NCI-H2107 treated with DMSO at 0.1 percent for 48 hours (cell line): ENCODE measurements around the gene TMBIM1.

Experiments
- DNase-seq: peaks from one replicate; lab custom pipeline; 2025; ENCODE audit not compliant: unreplicated experiment; lab: John Stamatoyannopoulos, UW

The TMBIM1 gene

DNA sequence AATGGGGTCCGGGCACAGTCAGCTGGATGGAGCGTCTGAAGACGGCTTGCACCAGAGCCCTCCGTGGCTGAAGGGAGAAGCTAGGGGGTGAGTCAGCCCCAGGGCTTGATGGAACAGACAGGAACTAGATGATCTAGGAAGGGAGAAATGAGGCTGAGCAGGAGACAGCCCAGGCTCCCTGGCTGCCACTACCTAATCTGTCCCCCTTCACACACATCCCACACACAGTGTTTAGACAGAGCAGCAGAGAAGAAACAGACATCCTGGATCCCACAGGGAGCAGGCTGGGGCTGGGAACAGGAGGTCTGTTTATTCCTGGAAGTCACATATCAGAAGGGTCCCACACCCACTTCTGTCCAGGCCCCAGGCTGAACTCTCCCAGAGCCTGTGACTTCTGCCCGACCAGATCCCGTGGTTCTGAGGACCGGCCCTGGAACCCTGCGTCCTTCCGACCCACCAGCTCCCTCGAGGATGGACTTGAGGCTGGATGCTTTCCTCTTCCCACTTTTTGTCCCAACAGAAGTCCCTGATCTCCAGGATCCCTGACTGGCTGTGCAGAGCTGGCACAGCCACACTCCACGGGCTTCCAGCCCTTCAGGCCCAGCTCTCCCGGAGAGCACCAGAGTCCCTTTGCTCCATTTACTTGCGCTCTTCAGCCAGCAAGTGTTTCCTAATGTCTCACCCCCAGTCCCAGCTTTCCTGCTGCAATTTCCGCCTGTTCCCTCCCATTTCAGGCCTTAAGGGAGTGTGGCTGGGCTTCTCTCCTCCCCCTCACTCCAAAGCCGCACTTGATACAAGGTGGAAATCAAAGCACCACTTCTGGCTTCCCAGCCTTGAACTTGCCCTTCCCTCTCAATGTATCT, 33.0 kb downstream of the TMBIM1 start:
- DNase-seq = no peak

DNA sequence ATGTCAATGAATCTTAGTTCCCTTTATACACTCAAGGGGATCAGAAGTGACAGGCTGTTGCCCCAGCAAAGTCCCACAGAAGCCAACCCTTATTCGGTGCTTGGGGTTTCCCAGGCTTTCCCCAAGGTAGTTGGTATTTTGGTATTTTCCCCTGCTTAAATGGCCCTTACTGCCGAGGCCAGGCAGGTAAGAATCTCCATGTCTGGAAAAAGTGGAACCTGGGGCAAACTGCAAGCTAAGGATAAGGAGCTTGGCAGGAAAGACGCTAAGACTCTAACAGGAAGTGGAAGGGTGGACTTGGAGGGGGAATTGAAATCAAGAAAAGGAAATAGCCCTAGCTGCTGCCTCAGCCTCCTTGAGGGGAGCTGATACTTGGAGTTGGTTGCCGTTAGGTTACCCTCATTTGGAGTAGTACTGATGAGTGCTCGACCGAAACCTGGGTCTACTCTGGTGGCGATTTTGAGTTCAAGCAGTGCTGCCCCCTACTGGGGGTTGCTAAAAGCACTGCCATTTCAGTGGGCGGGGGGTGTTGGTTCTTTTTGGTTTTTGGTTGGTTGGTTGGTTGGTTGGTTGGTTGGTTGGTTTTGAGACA, 34.8 kb downstream of the TMBIM1 start:
- DNase-seq = no peak

DNA sequence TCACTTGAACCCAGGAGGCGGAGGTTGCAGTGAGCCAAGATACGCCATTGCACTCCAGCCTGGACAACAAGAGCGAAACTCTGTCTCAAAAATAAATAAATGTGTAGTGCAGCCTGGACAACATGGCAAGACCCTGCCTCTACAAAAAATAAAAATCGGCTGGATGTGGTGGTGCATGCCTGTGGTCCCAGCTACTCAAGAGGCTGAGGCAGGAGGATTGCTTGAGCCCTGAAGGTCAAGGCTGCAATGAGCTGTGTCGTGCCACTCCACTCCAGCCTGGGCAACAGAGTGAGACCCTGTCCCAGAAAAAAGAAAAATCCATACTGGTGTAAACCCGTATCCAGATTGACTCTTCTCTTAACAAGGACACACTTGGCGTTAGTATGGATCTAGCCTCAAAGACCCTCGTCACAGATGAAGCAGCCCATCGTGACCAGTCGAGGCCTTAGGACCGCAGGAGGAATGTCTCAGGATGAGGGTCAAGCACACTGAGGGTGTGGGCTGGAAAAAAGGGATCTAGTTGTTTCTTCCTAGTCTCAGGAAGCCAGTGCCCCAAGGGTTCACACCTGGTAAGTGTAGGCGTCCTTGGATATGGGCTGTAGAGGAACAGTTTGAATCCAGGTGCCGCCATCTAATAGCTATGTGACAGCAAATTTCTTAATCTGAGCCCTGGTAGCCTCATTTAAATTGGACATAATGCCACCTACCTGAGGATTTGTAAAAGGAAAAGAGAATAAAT, 35.5 kb downstream of the TMBIM1 start:
- DNase-seq = no peak

DNA sequence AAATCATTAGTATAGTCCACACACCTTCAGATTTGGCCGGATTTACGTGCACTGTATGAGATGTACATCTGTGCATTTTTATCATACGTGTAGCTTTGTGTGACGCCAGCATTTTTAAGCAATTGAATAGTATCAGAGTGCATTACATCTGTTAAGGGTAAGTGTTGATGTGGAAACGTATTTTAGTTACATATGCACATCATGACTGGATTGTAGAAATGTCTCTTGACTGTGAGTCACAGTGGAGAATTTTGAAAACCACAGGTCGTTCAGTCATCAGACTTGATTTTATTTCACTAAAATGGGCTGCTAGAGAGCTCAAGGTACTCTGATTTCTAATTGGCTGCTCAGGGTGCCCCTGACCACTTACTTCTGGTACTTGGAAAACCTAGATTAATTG, 36.9 kb downstream of the TMBIM1 start:
- DNase-seq = no peak

DNA sequence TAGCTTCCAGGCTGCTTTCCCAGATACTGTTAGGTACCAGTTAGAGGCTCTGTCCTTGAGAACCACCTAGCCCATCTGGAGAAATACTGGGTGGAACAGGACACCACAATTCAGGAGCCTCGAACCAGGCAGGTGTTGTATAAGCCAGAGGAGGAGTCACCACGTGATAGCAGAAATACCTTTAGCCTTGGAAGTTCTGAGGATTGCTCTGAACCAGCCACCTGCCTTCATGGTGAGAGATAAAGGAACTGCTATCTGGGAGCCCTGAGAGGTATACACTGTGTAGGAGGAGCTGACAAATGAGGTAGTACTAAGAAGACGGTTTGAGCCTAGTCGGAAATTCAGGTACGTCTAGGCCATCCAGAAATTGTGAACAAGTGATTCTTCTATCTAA, 39.1 kb downstream of the TMBIM1 start:
- DNase-seq = no peak

DNA sequence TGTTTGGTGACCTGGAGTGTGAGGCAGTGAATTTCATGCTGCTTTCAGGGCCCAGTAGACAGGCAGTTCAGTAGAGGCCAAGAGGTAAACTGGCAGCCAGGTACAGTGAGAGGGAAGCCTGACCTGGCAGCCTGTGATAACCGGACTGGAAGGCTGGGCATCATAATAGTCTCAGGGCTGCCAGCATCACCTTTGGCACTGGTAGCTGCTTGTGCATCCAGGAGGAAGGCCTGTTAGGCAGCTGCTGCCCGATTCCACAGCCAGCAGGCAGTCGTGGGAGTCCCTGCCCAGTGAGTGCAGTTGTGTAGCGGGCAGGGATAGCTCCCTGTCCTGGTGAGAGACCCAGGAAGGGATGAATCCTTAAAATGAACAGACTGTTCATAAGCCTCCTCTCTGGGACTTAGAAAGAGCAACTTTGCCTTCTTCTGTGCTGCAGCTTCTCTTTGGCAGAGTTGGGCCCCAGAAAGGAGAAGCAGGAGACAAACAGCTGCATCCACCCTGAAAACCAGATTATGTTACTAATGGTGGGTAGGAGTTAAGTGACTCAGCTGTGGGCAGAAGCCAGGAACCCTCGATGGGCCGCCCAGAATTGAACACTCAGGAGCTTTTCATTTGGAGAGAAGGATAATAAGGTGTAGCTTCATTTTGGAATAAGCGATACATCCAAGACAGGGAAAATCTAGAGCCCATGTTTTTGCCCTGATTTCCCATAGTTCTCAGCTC, 39.6 kb downstream of the TMBIM1 start:
- no peak for DNase-seq

DNA sequence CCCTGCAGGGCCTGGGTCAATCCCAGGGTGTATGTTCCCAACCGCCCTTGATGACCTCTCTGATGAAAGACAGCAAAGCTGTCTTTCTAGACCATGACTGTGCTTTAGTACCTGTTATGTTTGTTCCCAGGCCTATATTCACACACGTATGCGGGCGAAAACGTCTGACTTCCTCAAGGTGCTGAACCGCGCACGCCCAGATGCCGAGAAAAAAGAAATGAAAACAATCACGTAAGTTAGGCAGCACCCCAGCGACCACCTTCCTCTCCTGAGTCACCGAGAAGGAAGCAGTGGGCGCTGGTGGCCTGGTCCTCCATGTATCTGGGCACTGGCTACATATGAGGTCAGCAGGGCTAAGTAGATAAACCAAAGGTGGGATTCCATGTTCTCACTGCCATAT, 42.6 kb downstream of the TMBIM1 start:
- DNase-seq = no peak

DNA sequence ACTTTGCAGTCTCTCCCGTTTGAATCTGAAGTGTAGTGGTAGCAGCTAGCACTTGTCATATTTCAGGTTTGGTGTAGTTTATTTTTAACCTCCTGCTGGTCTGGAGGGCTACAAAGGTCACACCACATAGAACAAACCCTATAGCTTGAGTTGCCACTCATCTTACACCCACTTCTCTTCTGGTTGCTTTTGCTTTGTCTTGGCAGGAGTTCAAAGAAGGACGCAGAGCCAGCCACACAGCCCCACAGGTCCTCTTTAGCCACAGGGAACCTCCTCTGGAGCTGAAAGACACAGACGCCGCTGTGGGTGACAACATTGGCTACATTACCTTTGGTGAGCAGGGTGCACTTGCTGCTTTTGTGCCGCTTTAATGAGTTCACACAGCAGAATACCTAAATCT, 47.1 kb downstream of the TMBIM1 start:
- DNase-seq = peak; percentile 58

DNA sequence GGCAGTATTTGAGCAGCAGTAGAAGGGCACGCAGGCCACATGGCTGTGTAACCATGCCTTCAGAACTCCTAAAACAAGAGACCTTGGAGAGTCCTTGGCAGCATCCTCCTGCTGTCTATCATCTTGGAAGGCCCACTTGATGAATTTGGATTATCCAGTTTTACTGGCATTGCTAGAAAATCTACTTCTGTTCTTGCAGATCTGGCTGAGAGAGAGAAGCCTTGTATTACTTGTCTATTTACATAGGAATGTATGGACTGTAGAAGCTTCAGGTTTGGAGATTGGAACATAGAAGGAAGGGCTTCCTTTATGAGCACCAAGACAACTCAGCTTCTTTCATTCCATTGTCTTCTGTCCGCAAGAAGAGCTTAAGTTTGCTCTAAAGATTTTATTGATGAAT, 47.6 kb downstream of the TMBIM1 start:
- no peak for DNase-seq

DNA sequence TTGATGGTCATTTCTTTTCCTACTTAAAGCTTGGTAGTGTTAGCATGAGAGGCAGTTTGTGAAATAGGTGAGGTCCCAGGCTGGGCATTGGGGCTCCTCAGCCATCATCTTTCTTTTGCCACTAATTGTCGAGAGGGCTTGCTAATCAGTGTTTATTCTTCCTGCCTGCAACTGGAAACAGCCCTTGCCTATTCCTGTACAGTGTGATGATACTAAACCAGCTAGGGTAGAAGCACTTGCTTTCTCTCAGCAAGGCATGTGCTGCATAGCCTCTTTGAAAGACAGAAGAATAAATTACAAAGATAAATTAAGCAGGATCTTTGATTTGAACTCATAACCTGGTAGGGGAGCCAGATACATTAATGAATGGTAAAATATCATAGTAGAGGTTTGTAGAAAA, 48.1 kb downstream of the TMBIM1 start:
- no peak for DNase-seq

DNA sequence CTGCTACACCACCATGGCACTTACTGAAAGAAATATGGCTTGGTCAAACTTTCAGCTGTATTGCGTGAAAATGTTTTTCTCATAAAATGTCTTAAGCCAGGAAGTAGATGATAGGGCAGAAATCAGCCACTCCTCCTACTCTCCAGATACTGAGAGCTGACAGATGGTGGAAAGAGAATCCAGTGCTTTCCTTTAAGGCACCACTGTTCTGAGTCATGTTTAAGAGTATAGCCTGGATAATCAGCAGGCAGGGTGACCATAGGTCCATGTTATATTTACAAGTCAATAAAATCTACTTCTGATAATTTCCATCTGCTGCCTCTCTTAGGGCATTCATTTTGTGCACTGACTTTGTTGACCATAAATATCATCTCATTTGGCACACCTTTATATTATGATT, 53.4 kb downstream of the TMBIM1 start:
- no peak for DNase-seq

DNA sequence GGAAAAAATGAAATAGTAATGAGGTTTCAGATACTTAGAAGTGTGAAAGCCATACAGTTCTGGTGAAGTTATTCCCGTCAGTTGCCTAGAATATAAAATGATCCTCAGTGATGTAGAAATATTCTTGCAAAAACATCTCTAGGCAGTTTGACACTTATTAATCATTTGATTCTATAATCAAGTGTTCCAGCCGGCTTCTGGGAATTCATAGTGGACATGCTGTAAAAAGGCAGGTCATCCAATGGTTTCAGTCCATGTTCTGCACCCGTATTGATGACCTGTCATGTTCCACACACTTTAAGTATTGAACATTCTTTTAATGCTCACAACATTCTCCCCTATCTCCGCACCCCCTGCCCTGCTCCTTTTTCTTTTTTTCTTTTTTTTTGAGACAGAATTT, 55.5 kb downstream of the TMBIM1 start:
- no peak for DNase-seq

DNA sequence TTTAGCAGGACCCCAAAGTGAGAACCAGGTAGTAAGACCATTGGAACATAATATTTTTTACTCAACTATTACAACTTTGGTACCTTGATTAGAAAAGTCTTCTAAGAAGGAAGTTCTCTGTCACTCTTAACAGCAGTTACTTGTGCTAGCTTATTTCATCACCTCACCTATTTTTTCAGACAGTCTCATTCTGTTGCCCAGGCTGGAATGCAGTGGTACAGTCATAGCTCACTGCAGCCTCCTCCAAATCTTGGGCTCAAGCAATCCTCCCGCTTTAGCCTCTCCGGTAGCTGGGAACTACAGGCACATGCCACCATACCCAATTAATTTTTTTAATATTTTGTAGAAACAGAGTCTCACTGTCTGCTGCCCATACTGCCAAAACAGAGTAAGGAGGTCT, 57.3 kb downstream of the TMBIM1 start:
- DNase-seq = no peak

DNA sequence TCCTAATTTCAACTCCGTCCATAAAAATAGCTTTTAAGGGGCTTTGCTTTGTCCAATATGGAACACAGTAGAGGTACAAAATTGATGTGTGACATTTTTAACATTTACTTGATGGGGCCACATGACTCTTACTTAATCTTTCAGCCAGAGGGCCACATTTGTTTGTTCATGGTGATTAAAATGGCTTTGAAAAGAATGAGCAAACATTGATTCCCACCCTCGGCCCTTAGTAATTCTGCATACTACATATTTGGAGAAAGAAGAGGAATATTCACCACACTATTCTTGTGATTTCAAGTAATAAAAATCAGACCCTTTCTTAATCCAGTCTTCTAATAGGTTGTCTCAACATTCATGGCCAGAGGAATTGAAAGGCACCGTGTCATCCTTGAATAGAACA, 57.8 kb downstream of the TMBIM1 start:
- DNase-seq = no peak

DNA sequence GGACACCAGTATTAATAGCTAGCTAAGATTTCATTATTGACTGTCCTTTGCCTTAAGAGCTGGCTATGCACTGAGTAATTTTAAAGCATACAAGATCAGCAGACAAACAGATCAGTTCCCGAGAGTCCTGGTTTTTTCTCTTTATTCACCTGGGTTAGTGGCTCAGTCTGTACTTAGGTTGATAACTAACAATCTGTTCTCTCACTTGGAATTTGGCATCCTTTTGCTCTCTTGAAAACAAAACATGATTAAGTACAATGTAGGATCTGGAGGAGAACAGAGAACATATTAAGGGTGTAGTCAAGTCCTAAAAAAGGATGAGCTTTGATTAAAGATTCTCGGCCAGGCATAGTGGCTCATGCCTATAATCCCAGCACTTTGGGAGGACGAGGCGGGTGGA, 58.8 kb downstream of the TMBIM1 start:
- DNase-seq = no peak

DNA sequence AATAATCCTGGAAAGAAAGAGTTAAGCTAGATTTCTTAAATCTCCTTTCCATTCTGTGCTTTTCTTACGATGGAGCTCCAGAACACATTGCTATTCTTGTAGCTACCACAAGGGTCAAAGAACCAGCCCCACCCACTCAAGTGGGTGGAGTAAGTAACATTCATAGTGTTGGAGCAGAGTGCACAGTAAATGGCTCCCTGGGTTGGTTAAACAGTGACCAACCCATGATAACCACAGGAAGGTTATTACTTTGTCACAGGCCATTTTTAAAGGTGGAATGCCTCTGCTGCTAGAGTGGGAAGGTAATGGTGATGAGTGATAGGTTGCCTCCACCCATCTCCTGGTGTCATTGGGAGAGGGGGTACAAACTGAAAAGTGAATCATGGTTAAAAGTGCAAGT, 61.4 kb downstream of the TMBIM1 start:
- no peak for DNase-seq

DNA sequence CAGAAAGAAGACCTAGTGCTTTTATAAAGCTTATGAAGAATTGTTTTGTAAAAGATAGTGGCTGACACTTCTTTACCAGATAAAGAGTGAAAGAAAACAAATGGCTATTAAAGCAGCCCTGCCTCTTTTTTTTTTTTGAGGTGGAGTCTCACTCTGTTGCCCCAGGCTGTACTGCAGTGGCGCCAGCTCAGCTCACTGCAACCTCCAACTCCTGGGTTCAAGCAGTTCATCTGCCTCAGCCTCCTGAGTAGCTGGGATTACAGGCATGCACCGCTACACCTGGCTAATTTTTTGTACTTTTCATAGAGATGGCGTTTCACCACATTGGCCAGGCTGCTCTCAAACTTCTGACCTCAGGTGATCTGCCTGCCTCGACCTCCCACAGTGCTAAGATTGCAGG, 62.5 kb downstream of the TMBIM1 start:
- no peak for DNase-seq

DNA sequence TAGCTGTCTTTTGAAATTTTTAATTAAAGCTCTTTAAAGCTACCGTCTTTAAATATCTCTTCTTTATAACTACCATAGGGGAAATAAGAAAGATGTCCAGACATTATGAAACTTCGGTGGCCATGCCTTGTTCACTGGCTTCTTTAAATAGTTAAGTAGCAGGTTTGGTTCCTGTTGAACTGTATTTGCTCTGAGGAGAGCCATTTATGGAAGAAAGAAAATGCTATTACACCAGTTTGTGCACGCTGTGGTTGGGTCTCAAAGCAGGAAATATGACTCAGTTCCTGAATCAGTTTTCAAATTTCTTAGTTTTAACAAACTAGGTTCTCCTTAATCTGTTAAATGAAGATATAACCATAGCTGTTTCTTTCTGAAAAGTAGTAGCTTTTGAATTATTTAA, 63.1 kb downstream of the TMBIM1 start:
- no peak for DNase-seq

DNA sequence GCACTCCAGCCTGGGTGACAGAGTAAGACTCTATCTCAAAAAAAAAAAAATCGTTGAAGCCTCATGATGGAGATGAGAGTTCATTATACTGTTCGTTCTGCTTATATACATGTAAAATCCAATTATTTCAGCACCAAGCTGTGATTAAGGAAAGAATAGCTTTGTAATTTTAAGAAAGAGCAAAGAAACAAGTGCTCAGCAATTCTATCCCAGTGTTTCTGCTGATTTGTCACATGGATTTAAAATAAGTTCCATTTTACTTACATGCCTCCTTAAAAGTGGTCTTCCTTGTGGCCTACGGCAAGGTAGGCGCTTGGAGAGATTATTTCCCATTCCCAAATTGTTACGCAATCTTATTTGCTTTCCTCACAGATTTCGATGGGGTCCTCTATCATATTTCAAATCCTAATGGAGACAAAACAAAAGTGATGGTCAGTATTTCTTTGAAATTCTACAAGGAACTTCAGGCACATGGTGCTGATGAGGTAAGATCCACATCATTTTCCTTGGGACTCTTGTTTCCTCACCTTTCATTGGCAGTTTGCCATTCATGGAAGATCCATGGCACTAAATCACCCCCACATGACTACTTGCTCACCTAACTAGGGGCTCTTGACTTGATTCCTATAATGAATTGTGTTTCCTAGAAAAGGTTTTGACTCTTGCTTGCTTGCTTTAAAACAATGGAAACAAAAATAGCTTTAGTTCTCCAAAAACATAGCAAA, 63.8 kb downstream of the TMBIM1 start:
- DNase-seq = no peak

DNA sequence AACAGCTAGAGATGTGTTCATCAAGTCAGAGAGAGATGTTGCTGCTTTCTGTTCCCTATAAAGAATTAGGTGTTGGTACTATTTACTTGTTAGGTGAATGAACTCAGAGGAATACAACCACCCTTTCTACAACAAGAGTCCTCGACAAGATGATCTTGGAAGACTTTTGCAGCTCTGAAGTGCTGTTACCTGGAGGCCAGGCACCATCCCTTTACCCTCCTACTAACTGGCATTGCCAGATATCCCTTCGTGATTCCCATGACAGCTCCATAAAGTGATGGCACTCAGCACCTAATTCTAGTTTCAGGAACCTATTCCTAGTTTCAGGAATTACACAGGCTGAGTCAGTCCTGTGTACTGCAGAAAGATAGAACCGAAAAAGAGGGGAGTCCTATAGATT, 65.4 kb downstream of the TMBIM1 start:
- no peak for DNase-seq
